ENCODE measurements around the gene CLN6.
"Not testable (repeated sequence)": the region's sequence is repeated elsewhere in the genome, so short reads cannot be mapped to it uniquely, and the experiment has no call there.

The CLN6 gene

DNA sequence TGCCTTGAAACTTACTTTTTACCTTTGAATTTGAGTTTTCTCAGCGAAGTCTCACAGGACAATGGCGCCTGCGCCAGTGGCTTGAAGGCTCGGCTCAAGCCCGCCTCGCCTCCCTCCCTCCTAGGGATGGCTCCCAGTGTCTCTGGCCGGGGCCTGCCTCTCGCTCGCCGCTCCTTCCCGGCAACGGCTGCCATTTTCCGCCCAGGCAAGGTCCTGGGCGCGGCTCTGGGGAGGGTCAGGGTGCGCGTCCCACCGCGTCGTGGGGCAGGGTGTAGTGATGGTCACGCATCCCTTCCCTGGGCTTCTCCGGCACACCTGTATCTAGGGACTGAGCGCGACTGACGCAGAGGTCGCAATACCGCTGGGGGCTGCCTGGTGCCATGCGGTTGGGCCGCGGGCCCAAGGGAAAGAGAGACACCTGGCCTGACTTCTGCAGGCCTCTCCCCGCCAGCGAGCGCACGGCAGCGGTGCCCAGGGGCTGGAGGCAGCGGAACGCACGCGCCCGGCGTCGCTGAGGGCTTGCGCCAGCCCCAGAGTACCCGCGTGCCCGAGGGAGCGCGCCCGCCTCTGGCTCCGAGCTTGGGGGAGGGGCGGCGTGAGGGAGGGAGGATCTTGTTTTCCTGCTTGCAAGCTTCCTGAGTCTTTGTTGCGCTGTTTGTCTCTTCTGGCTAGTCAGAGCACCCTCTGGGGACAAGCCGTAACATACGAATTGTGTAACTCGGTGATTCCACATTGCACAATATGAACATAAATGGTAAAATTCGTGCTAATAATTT lies 27.3 kb upstream of the CLN6 start:
- DNase-seq (ENCODE audit: low spot score): peak; percentile 76

DNA sequence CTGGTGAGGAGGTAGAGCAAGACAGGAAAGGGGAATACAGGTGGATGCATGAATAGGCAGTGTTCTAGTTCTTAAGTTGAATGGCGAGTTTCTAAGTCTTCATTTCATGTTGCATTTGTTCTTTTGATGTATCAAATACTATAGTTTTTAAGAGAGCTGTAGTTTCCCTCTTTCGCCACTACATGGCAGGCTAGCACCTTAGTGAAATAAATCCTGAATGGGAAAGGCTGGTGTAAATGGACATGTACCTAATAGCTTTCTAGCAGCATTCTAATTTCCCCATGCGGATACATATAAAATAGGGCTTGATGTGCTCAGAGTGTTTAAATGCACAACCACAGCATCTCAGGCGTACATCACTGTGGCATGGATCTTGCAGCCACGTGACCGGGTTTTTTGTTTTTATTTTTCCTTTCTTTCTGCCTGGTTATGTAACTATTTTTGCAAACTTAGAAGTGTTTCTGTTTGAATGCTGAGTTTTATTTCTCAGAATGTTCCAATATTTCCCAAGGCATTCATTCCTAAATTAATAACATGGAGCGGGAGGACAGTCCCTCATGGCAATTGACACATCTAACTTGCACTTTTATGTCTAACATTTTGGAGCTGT lies 23.5 kb upstream of the CLN6 start:
- DNase-seq (ENCODE audit: low spot score): peak; percentile 75

DNA sequence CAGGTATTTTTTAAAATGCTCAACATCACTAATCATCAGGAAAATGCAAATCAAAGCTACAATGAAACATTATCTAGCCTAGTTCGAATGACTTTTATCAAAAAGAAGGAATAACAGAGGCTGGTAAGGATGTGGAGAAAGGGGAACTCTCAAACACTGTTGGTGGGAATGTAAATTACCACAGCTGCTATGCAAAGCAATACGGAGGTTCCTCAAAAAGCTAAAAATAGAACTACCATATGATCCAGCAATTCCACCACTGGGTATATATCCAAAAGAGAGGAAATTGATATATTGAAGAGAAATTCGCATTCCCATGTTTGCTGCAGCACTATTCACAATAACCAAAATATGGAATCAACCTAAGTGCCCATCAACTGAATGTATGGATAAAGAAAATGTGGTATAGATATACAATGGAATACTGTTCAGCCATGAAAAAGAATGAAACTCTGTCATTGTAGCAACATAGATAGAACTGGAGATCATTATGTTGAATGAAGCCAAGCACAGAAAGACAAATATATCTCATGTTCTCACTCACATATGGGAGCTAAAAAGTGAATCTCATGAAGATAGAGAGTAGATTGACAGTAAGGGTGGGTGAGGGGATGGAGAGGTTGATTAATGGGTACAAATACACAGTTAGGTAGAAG lies 19.7 kb upstream of the CLN6 start:
- no peak for DNase-seq (ENCODE audit: low spot score)

DNA sequence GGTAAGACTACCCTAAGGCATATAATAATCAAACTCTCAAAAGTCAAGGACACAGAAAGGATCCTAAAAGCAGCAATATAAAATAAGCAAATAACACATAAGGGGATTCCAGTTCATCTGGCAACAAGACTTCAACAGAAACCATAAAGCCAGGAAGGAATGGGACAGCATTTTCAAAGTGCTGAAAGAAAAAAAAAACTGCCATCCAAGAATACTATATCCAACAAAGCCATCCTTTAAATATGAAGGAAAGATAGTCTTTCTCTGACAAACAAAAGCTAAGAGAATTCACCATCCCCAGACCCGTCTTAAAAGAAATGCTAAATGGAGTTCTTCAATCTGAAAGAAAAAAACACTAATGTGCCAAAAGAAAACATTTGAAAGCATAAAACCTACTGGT lies 14.7 kb upstream of the CLN6 start:
- DNase-seq (ENCODE audit: low spot score): no peak

DNA sequence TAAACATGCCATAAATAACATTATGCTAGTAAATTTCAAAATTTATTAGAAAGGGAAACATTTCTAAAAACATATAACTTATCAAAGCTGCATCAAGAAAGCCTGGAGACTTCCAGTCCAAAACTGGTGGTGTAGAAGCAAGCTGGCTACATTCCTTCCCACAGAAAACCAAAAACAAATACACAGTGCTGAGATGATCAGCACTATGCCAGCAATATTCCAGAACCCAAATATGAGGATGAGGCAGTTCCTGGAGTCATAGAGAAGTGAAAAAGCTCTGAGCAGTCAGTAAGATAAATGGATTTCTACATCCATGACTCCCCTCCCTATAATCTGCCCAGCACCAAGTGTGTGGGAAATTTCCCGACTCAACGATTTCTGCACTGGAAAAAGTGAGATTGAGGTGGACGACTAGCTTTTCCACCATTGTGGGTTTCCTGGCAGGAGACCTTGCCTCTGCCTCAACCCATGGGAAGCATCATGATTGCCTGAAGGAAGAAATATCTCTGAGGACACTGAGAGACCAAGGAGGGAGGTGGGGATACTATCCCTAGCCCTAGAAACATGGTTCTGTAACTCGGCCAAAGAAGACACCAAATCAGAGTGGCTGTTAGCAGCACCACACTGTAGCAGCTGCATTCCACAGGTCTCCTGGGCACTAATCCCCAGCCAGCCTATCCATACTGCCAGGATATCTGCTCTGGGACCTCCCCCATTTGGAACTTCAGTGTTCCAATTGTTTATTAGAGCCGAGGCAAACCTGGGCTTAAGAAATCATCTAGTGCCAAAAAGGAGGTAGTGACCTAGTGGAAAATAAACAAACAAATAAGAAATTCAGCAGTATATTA lies 11.8 kb upstream of the CLN6 start:
- DNase-seq (ENCODE audit: low spot score): no peak

DNA sequence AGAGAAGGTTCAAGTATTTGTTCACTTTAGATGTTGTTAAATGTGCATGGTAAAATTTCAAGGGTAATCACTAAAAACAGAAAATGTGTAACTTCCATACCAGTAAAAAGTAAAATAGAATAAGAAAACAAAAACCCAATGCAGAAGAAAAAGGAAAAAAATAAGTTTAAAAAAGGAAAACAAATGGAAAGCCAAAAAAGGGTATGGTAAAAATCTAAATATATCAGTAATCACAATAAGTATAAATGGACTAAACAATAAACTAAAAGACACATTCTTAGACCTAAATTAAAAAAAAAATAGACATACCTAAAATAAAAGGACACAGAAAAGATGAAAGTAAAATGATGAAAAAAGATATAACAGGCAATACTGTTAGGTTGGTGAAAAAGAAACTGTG lies 9.5 kb upstream of the CLN6 start:
- DNase-seq (ENCODE audit: low spot score): no peak

DNA sequence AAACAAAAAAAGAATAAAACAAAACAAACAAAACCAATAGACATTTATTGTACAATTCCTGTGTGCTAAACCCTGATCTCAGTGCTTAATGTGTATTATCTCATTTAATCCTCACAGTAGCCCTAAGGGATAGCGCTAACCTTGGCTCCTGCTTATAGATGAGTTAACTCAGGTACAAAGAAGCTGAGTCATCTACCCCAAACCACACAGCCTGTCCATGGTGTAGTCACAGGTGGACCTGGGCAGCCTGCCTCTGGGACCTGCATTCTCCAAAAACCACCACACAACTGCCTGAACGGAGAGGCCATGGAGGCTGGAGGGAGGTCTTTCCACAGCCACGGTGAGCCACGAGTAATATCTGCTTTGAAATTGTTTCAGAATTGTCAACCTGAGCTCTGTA lies 5.5 kb upstream of the CLN6 start:
- no peak for DNase-seq (ENCODE audit: low spot score)

DNA sequence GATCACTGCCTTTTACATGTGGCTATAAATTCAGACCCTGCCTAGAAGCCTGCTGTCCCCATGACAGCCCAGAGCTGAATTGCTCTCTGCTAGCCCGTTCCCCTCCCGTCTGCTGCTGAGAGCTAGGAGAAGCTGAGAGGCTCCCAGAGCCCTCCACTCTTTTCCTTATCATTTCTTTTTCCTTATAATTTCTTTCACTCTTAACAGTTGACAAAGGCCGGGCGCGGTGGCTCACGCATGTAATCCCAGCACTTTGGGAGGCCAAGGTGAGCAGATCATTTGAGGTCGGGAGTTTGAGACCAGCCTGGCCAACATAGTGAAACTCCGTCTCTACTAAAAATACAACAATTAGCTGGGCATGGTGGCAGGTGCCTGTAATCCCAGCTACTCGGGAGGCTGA lies 5.0 kb upstream of the CLN6 start:
- not testable (repeated sequence) for DNase-seq (ENCODE audit: low spot score)

DNA sequence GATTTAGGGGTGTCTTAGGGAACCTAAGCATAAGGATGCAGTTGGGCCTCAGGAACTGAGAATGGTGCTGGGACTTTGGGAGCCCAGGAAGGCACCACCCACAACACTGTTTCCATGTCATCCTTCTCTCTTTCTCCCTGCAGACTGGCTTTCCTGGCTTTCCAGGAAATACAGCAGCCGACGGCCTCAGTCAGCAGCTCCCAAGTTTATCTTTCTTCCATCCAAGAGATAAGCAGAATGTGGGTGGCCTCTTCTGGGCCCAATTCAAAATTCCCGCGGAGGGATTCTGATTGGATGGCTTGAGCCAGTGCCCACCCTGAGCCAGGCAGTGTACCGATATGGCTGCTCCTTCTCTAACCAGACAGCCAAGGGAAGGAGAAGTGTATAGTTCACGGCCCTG lies 4.5 kb upstream of the CLN6 start:
- DNase-seq (ENCODE audit: low spot score): peak; percentile 73

DNA sequence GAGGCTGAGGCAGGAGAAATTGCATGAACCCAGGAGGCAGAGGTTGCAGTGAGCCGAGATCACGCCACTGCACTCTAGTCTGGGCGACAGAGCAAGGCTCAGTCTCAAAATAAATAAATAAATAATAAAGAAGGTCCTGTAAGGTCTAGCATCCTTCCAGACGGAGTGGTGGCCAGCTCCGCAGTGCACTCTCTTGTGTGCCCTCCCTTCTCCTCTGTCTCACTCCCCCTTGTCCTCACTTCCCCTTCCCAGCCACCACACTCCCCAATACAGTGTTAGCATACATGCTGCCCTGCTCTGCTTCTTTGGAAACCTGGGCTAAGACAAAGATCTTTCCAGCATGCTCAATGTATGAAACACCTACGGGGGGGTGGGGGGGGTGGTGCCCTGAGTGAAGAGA lies 3.4 kb upstream of the CLN6 start:
- no peak for DNase-seq (ENCODE audit: low spot score)

DNA sequence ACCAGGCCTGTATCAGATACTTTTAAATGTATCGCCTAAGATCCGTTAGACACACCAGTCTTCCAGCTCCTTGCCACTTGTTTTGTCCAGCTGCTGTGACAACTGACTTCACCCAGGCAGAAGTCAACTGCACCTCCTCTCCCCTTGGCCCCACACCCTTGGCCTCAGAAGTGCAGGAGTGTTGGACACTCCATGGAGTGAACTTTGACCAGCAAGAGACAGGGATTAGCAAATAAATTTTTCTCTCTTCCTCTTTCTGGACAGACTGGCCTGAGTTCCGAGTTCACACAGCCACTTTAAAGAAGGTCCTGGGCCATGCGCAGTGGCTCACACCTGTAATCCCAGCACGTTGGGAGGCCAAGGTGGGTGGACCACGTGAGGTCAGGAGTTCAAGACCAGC lies 2.9 kb upstream of the CLN6 start:
- DNase-seq (ENCODE audit: low spot score): no peak

DNA sequence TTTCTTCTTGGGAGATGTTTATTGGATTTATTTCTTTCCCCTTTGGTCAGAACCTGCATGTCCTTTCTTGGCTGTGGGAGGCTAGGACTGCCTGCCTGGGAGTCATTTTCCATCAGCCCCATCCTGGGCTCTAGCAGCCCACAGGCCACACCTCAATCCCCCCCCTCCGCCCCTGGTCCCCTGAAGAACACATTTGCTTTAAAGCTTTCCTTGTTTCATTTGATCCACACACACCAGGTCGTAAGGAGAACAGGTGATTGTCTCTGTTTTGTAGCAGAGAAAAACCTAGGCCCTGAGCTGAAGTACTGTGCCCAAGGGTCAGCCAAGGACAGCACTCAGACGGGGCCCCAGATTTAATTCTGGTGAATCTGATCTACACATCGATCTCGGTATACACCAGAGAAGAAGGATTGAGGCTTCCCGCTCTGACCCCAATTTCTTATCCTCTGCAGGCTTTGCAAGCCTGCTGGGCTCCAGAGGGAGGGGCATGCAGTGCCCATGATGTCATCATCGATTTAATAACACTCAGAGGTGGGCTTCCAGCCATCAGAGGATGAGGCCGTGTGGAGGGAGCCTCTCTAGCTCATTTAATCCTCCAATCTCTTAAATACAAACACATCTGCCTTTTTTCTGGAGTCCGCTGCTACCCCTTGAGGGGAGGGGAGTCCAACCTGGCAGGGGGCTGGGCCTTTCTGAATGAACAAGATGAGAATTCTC lies 1.7 kb upstream of the CLN6 start:
- DNase-seq (ENCODE audit: low spot score): peak; percentile 93

DNA sequence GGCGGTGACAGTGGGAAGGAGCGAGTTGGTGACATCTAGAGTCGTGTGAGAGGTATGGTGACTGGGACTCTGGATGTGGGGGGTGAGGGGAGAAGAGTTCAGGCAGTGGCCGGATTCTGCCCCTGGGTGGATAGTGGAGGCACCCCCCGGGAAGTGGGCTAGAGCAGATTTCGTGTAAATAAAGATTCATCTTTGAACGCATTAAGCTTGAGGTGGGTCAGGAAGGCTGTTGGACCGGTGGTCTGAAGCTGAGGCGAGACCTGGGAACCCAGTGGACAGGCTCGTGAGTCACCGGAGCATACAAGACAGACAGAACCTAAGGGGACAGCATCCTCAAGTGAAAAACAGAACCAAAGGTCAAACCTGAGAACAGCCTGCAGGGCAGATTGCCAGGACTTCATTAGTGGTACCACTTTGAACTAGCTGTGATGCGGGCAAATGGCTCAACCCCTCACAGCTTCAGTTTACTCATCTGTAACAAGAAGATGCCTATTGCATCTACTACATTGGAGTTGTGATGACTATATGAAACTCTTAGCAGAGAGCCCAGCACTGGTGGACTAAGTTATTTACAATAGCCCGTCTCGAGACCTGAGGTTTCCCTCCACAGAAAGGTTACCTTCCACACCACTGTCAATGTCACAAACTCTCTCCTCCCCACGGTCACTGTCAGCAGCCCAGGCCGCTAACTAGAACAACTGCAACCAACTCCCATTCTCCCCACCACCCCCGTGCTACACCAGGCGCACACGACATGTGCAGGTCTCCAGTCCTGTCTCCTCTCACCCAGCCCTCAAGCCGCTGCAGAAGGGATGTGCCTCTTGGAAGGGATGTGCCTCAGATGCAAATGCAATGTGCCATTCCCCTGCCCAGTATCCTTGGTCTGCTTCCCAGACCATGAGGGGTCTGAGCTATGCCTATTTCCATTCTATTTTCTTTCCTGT lies 901 bp upstream of the CLN6 start:
- DNase-seq (ENCODE audit: low spot score): peak; percentile 71

DNA sequence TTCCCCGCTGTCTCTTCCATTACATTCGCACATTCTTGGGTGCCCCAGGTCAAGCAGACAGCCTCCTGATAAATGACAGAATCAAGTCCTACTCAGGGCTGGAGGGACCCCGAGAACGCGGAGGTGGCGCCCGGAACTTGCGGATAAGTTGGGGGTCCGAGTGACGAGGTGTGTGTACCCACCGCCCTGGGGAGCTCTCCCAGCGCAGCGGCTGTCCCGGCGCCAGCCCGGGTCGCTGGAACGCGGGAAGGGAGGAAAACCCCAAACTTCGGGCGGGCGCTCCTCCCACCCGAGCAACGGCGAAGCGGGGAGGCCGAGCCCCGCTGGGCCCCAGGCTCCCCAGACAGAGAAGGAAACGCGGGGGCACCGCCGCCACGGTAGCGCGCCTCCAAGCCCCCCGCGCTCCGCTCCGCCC lies 550 bp downstream of the CLN6 start:
- DNase-seq (ENCODE audit: low spot score): no peak

DNA sequence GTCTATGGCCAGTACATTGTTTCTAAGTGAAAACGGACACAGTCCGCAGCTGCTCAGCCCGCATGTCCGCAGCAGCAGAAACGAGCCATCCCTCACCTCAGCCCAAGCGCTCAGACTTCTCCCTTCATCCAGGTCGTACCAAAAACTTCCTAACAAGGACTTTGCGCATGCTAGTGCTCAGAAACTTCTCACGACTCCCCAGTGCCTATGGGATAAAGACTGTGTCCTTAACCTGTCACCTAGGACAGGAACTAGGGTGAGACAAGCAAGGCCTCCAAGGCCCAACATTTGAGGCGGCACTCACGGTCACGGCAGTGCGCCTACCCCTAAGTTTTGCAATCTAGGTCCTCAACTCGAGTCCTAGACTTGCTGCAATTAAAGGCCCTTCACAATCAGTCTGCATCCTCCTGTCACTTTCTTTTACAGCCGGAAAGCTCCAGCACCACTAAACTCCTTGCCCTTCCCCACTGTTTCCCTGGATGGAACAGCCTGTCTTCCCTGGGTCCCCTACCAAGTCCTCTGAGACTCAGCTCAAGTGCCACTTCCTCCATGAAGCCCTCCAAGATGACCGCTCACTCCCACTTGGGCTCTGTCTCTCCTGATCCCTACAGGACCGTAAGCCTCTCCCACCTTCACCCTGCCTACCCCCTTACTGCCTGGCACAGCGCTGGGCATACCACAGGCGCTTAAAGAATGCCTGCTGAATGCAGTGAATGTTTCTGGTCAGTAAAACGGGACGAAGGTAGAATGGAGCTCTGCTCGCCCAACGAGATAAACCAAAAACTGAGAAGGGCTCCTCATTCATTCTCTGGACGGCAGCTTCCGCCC lies 1.2 kb downstream of the CLN6 start:
- DNase-seq (ENCODE audit: low spot score): peak; percentile 37

DNA sequence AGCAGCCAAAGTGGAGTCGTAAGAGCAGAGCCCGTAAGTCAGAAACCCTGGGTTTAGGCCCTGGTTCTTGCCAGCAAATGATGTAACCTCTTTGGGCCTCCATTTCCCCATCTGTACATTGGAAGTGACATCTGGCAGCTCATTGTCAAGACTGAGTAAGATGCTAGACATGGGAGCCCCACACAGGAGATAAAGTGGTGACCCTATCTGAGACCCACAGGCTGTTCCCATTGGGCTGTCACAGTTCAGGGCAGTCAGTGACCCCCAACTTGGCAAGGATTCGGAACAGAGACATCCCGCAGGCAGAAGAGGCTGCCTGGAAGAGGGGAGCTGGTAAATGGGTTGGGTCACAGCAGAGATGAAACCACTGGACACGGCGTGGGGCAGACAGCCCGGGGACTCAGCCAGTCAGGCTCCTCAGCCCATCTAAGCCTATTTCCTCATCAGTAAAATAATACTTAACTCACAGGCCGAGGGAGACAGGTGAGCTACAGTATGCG lies 1.8 kb downstream of the CLN6 start:
- DNase-seq (ENCODE audit: low spot score): no peak

DNA sequence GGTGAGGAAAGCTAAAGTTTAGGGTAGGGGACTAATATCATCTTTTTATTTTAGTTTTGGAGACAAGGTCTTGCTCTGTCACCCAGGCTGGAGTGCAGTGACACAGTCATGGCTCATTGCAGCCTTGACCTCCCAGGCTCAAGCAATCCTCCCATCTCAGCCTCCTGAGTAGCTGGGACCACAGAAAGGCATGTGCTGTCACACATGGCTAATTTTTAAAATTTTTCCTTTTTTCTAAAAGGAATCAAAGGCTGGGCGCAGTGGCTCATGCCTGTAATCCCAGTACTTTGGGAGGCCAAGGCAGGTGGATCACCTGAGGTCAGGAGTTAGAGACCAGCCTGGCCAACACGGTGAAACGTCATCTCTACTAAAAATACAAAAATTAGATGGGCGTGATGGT lies 4.1 kb downstream of the CLN6 start:
- DNase-seq (ENCODE audit: low spot score): not testable (repeated sequence)

DNA sequence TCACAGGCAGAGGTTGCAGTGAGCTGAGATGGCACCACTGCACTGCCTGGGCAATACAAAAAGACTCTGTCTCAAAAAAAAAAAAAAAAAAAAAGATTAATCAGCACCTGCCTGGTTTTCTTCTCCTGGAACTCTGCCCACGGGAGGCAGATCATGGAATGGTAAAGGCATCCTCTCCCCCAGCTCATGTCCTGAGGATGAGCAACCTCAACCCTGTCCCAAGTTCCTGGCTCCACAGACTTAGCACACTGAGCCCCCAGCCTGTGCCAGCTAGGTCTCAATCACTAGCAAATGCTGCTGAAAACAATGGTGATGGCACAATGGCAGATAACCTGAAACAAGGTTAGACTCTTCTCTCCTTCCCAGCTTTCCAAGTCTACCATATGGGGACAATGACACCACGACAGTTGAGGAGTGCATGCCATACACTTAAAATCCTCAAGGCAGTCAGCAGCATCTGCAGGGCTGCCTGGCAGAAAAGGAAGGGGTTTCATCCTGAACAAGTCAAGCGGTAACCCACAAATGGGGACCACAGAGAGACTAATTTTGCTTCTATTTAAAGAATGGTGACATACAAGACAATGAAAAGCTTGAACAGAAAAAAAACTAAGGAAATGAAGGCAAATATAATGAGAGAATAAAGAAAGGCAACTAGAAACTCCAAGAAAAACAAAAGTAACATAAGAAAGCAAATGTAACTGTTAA lies 4.8 kb downstream of the CLN6 start:
- DNase-seq (ENCODE audit: low spot score): no peak

DNA sequence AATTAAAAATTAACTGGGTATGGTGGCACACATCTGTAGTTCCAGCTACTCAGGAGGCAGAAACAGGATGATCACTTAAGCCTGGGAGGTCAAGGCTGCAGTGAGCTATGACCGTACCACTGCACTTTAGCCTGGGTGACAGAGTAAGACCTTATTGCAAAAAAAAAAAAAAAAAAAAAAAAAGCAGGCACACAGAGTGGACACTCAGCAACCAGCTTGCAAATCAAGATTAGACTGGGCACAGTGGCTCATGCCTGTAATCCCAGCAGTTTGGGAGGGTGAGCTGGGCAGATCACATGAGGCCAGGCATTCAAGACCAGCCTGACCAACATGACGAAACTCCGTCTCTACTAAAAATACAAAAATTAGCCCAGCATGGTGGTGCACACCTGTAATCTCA lies 5.4 kb downstream of the CLN6 start:
- no peak for DNase-seq (ENCODE audit: low spot score)
